Activated T-helper 9 cell treated with anti-CD3 and anti-CD28 coated beads, Interleukin-2, amount 50 U/mL, for 16 hours (primary cell): ENCODE results near the gene VAMP5.
A peak's percentile ranks its signal among the peaks of the same experiment; 100 is the strongest.
"Not testable (repeated sequence)": the region's sequence is repeated elsewhere in the genome, so short reads cannot be mapped to it uniquely, and the experiment has no call there.

Experiments used
- DNase-seq: peaks from one replicate; pipeline ENCODE4 v3.0.0-alpha.2; 2020; ENCODE audit warnings: low read depth

Gene VAMP5

GRCh38 chr2:85550486-85550885 is 33.7 kb upstream of the VAMP5 start:
- DNase-seq, result no peak

- DNase-seq, result peak; percentile 73
Measured at GRCh38 chr2:85551698-85552678, 32.2 kb upstream of the VAMP5 start.

GRCh38 chr2:85553184-85553583 is 31.0 kb upstream of the VAMP5 start:
- no peak for DNase-seq

GRCh38 chr2:85554980-85555612 is 29.1 kb upstream of the VAMP5 start:
- DNase-seq, result no peak

GRCh38 chr2:85557130-85557529 is 27.1 kb upstream of the VAMP5 start:
- DNase-seq, result no peak

GRCh38 chr2:85558160-85558559 is 26.1 kb upstream of the VAMP5 start:
- no peak for DNase-seq

GRCh38 chr2:85560403-85560726 is 23.9 kb upstream of the VAMP5 start:
- DNase-seq, result not testable (repeated sequence)

- DNase-seq, result no peak
Measured at GRCh38 chr2:85560812-85561279, 23.4 kb upstream of the VAMP5 start.

- peak; percentile 92 for DNase-seq
Measured at GRCh38 chr2:85561280-85562212, 22.7 kb upstream of the VAMP5 start, which contains the start of gene GGCX. GGCX (minus strand) TSS chr2:85561493; CDS start chr2:85561428, 65 bp downstream.

- DNase-seq, result no peak
Measured at GRCh38 chr2:85564144-85564563, 20.1 kb upstream of the VAMP5 start.

- DNase-seq, result no peak
Measured at GRCh38 chr2:85566265-85566664, 18.0 kb upstream of the VAMP5 start.

GRCh38 chr2:85575739-85576138 is 8.5 kb upstream of the VAMP5 start:
- no peak for DNase-seq

GRCh38 chr2:85577063-85577385 is 7.2 kb upstream of the VAMP5 start:
- no peak for DNase-seq

GRCh38 chr2:85577386-85578242 is 6.6 kb upstream of the VAMP5 start, which contains the start of gene VAMP8:
VAMP8 (plus strand) TSS chr2:85577586; CDS start chr2:85577647, 61 bp downstream.
- DNase-seq, result peak; percentile 51

- DNase-seq, result no peak
Measured at GRCh38 chr2:85578243-85579180, 5.7 kb upstream of the VAMP5 start.

GRCh38 chr2:85579266-85579935 is 4.8 kb upstream of the VAMP5 start:
- no peak for DNase-seq

GRCh38 chr2:85580206-85580605 is 4.0 kb upstream of the VAMP5 start:
- no peak for DNase-seq

- DNase-seq, result no peak
Measured at GRCh38 chr2:85582492-85582891, 1.7 kb upstream of the VAMP5 start.

- no peak for DNase-seq
Measured at GRCh38 chr2:85583667-85584353, 421 bp upstream of the VAMP5 start.
